Activated CD4-positive, alpha-beta memory T cell treated with anti-CD3 and anti-CD28 coated beads, Interleukin-2, amount 10 ng/mL, durations not matched to agents 7 days and 5 days (primary cell): ENCODE measurements around the gene AMD1. TPM values are rescaled to one million over a fixed set of nuclear protein-coding genes. Genes with fewer than 3 reads are reported as not detected.
A peak's percentile ranks its signal among the peaks of the same experiment; 100 is the strongest.
"Not testable (repeated sequence)": the region's sequence is repeated elsewhere in the genome, so short reads cannot be mapped to it uniquely, and the experiment has no call there.

ENCODE experiments used
- CTCF ChIA-PET: fragments of 350-600 bp; sonication (Branson Sonifier 250); formaldehyde crosslinking; loops from one replicate; lab custom pipeline; 2021; ENCODE audit warnings: antibody characterized with exemption, inconsistent platforms; lab: Charles Lee
- POLR2A ChIA-PET: fragments of 350-600 bp; sonication (Branson Sonifier 250); formaldehyde crosslinking; loops from one replicate; lab custom pipeline; 2021; ENCODE audit warnings: antibody characterized with exemption; lab: Charles Lee
- DNase-seq: peaks from one replicate; pipeline ENCODE4 v3.0.0-alpha.2; 2020
- H3K27ac Mint-ChIP-seq: one replicate; pipeline ENCODE4 v1.8.0; 2021; ENCODE audit warnings: mild to moderate bottlenecking, mixed read lengths
- H3K27me3 Mint-ChIP-seq: one replicate; pipeline ENCODE4 v1.8.0; 2021; ENCODE audit warnings: mixed read lengths
- H3K36me3 Mint-ChIP-seq: one replicate; pipeline ENCODE4 v1.8.0; 2021; ENCODE audit warnings: low read depth, mixed read lengths
- H3K4me1 Mint-ChIP-seq: one replicate; pipeline ENCODE4 v1.8.0; 2021; ENCODE audit warnings: mixed read lengths
- H3K4me3 Mint-ChIP-seq: one replicate; pipeline ENCODE4 v1.8.0; 2021; ENCODE audit warnings: mild to moderate bottlenecking, mixed read lengths
- H3K9me3 Mint-ChIP-seq: one replicate; pipeline ENCODE4 v1.8.0; 2021; ENCODE audit warnings: mixed read lengths
- total RNA-seq, 2 experiments: library from RNA; stranded (reverse); gene quantifications; one replicate each; pipeline ENCODE4 v1.2.3, GENCODE V29; 2021

Gene AMD1
- 10 to 100 TPM; 71.0 to 73.2 TPM for total RNA-seq

GRCh38 chr6:110873981-110874879 is at the start of gene AMD1:
Gene AMD1 (plus strand): TSS chr6:110874785. CDS start chr6:110875106, 321 bp downstream.
- Mint-ChIP-seq H3K9me3 (no peaks in the 10 kb centered on the region), H3K4me3 (peak within 1 kb of the TSS; percentile 90), H3K27me3 (no peaks in the 10 kb centered on the region), H3K36me3 (peaks cover 18% of the 10 kb centered on the region), H3K27ac (peak within 1 kb of the TSS; percentile 95), H3K4me1 (peaks cover 27% of the 10 kb centered on the region)
- ChIA-PET CTCF (interaction anchor here (0.8 to 5.1 kb wide), 14 partner anchors 8 to 347 kb away, joined by 3 to 40 read pairs (median 4); partner anchors contain the start of genes CDK19 and GTF3C6), POLR2A (interaction anchor here (0.7 to 11.2 kb wide), 49 partner anchors 8 to 1779 kb away, joined by 3 to 813 read pairs (median 5); partner anchors contain the start of genes CDC40, CDK19, CEP57L1 and GTF3C6)
- peak; percentile 94 for DNase-seq

GRCh38 chr6:110826236-110827129 is 48.1 kb upstream of the AMD1 start:
- POLR2A ChIA-PET, result interaction anchor here (2.7 to 3.4 kb wide), 3 partner anchors 11 to 52 kb away, joined by 7 to 15 read pairs (median 10); partner anchors contain the start of genes AMD1 and CDK19
- no peak for DNase-seq
- Mint-ChIP-seq H3K4me1 (peaks cover 6% of the 10 kb centered on the region), H3K9me3 (no peaks in the 10 kb centered on the region), H3K36me3 (no peaks in the 10 kb centered on the region), H3K27ac (no peak overlapping the region), H3K27me3 (peaks cover 3% of the 10 kb centered on the region), H3K4me3 (no peak overlapping the region)
- CTCF ChIA-PET, result interaction anchor here (0.9 to 1.0 kb wide), 2 partner anchors 47 to 132 kb away, joined by 4 to 5 read pairs; partner anchors contain the start of gene GTF3C6

GRCh38 chr6:110828396-110828795 is 46.2 kb upstream of the AMD1 start:
- no peak for DNase-seq
- H3K4me1 Mint-ChIP-seq, result no peaks in the 10 kb centered on the region
- H3K27ac Mint-ChIP-seq, result no peak overlapping the region
- H3K4me3 Mint-ChIP-seq, result no peak overlapping the region
- H3K36me3 Mint-ChIP-seq, result no peaks in the 10 kb centered on the region
- ChIA-PET CTCF (interaction anchor here (1.0 to 1.5 kb wide), 3 partner anchors 10 to 45 kb away, joined by 3 to 4 read pairs (median 3); no protein-coding TSS in a partner anchor), POLR2A (interaction anchor here (2.7 to 3.4 kb wide), 3 partner anchors 13 to 50 kb away, joined by 7 to 15 read pairs (median 10); partner anchors contain the start of genes AMD1 and CDK19)
- H3K9me3 Mint-ChIP-seq, result no peaks in the 10 kb centered on the region
- peaks cover 3% of the 10 kb centered on the region for H3K27me3 Mint-ChIP-seq

GRCh38 chr6:110831405-110831804 is 43.2 kb upstream of the AMD1 start:
- ChIA-PET POLR2A (interaction anchor here (1.5 kb wide), 1 partner anchor 16 kb away, joined by 4 read pairs; the partner anchor contains the start of gene CDK19), CTCF (no interaction called here)
- Mint-ChIP-seq H3K4me3 (no peak overlapping the region), H3K27me3 (no peaks in the 10 kb centered on the region), H3K36me3 (no peaks in the 10 kb centered on the region), H3K4me1 (no peaks in the 10 kb centered on the region), H3K9me3 (no peaks in the 10 kb centered on the region), H3K27ac (no peak overlapping the region)
- no peak for DNase-seq

DNA sequence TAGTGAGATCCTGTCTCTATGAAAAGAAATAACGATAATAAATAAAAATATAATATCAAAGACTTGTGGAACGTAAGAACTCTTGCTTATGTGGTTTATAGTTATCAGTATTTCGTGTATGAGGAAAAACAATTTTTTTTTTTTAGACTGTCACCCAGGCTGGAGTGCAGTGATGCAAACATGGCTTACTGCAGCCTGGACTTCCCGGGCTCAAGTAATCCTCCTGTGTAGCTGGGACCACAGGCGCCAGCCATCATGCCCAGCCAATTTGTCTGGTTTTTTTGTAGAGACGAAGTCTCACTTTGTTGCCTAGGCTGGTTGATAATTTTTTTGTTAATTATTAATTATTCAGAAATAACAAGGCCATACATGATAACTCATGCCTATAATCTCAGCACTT is 40.8 kb upstream of the AMD1 start:
- no peak overlapping the region for H3K27ac Mint-ChIP-seq
- no peaks in the 10 kb centered on the region for H3K4me1 Mint-ChIP-seq
- H3K36me3 Mint-ChIP-seq, result no peaks in the 10 kb centered on the region
- POLR2A ChIA-PET, result no interaction called here
- no peaks in the 10 kb centered on the region for H3K9me3 Mint-ChIP-seq
- no peak overlapping the region for H3K4me3 Mint-ChIP-seq
- CTCF ChIA-PET, result no interaction called here
- no peak for DNase-seq
- H3K27me3 Mint-ChIP-seq, result no peaks in the 10 kb centered on the region

GRCh38 chr6:110835751-110836150 is 38.8 kb upstream of the AMD1 start:
- H3K36me3 Mint-ChIP-seq, H3K27ac Mint-ChIP-seq, H3K4me1 Mint-ChIP-seq, H3K9me3 Mint-ChIP-seq, H3K27me3 Mint-ChIP-seq, DNase-seq, POLR2A ChIA-PET, CTCF ChIA-PET, H3K4me3 Mint-ChIP-seq: not testable (repeated sequence)

DNA sequence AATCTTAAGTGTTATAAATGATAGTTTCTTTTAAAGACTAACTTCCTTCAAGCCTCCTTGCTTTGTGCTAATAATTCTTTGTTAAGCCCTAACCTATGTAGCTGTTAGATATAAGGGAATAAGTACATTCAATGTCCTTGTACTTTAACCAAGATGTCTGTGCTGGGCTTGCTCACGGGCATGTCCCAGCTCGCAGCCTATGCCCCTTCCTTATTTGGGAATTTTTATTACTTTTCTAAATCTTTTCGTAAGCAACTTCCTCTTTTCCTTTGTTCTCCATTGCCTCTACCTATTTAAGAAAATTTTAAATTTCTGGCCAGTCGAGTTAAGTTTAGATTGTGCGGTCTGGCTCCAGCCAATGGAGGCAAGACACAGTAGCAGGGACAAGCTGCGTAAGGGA is 33.3 kb upstream of the AMD1 start:
- POLR2A ChIA-PET, result no interaction called here
- Mint-ChIP-seq H3K36me3 (no peaks in the 10 kb centered on the region), H3K27ac (no peak overlapping the region), H3K9me3 (no peaks in the 10 kb centered on the region), H3K4me1 (no peaks in the 10 kb centered on the region), H3K27me3 (no peaks in the 10 kb centered on the region), H3K4me3 (no peak overlapping the region)
- CTCF ChIA-PET, result no interaction called here
- DNase-seq, result no peak

- CTCF ChIA-PET, result no interaction called here
- Mint-ChIP-seq H3K36me3 (no peaks in the 10 kb centered on the region), H3K27me3 (peaks cover 2% of the 10 kb centered on the region), H3K4me3 (no peak overlapping the region), H3K9me3 (no peaks in the 10 kb centered on the region), H3K4me1 (no peaks in the 10 kb centered on the region), H3K27ac (no peak overlapping the region)
- DNase-seq, result no peak
- POLR2A ChIA-PET, result no interaction called here
Observed at GRCh38 chr6:110849781-110850180, 24.8 kb upstream of the AMD1 start.

DNA sequence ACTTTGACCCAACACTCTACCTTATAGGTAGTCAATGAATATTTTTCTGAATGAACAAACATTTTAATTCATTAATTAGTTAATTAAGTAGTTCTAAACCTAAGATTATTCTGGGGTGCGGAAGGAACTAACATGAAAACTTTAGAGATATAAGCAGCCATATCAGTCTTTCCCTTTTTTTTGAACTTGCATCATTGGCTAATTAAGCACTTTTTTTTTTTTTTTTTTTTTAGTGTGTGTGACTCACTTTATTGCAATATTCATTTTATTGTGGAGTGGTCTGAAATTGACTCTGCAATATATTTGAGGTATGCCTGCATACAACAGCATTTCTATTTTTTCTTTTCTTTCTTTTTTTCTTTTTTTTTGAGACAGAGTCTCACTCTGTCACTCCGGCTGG is 21.8 kb upstream of the AMD1 start:
- Mint-ChIP-seq H3K4me3 (no peak overlapping the region), H3K36me3 (no peaks in the 10 kb centered on the region), H3K4me1 (no peaks in the 10 kb centered on the region), H3K27ac (no peak overlapping the region), H3K9me3 (no peaks in the 10 kb centered on the region), H3K27me3 (peaks cover 2% of the 10 kb centered on the region)
- POLR2A ChIA-PET, result interaction anchor here (0.8 to 1.1 kb wide), 2 partner anchors 20 to 22 kb away, joined by 3 to 4 read pairs; no protein-coding TSS in a partner anchor
- no peak for DNase-seq
- CTCF ChIA-PET, result no interaction called here

DNA sequence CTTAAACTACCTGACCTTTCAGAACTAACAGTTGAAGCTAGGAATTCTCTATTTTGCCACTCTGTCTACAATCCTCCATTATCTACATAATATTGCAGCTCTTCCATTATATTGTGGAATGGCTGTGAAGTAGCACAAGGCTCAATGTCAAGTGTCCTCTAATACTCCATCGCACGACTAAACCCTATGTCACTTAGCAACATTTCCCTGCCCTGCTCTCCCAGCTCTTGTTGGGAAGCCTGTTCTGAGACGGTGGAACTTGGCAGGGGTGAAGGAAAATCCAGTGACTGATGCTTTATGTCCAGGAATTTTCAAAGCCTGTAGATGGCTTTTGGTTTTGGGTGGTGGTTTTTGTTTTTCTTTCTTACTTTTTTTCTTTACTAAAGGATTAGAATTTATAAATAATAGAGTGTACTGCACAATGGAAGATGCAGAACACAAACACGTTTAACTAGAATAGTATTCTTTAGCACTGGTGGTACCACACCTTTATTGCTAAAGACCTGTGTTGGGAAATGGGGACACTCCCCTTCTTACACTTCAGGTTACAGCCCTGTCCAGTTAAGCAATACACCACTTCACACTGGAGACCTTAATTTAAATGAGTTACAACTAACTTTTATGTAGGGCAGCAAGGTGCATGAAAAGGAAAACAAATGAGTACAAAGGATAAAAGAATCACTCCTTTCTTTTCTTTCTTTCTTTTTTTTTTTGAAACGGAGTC is 20.7 kb upstream of the AMD1 start:
- Mint-ChIP-seq H3K36me3 (no peaks in the 10 kb centered on the region), H3K9me3 (no peaks in the 10 kb centered on the region), H3K27me3 (peaks cover 2% of the 10 kb centered on the region), H3K4me3 (no peak overlapping the region), H3K4me1 (no peaks in the 10 kb centered on the region), H3K27ac (no peak overlapping the region)
- no peak for DNase-seq
- ChIA-PET CTCF (no interaction called here), POLR2A (interaction anchor here (1.1 kb wide), 1 partner anchor 19 kb away, joined by 4 read pairs; no protein-coding TSS in a partner anchor)

GRCh38 chr6:110856296-110856695 is 18.3 kb upstream of the AMD1 start:
- H3K27ac Mint-ChIP-seq, result no peak overlapping the region
- H3K27me3 Mint-ChIP-seq, result peaks cover 2% of the 10 kb centered on the region
- H3K4me3 Mint-ChIP-seq, result no peak overlapping the region
- ChIA-PET CTCF (no interaction called here), POLR2A (interaction anchor here (1.0 to 3.0 kb wide), 2 partner anchors 18 to 41 kb away, joined by 3 to 15 read pairs; partner anchors contain the start of genes AMD1 and CDK19)
- H3K36me3 Mint-ChIP-seq, result peaks cover 3% of the 10 kb centered on the region
- no peaks in the 10 kb centered on the region for H3K9me3 Mint-ChIP-seq
- peaks cover 12% of the 10 kb centered on the region for H3K4me1 Mint-ChIP-seq
- DNase-seq, result no peak

DNA sequence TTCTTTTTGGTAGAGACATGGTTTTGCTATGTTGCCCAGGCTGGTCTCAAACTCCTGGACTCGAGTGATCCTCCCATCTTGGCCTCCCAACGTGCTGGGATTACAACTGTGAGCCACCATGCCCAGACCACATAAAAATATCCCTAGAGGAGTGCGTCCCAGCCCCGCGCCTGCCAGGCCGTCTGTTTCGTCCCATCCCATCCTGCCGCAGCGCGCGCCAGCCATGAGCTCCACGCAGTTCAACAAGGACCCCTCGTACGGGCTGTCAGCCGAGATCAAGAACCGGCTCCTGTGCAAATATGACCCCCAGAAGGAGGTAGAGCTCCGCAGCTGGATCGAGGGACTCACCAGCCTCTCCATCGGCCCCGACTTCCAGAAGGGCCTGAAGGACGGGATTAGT is 16.6 kb upstream of the AMD1 start:
- Mint-ChIP-seq H3K27ac (no peak overlapping the region), H3K9me3 (no peaks in the 10 kb centered on the region), H3K27me3 (peaks cover 2% of the 10 kb centered on the region), H3K4me1 (peaks cover 12% of the 10 kb centered on the region), H3K36me3 (peaks cover 3% of the 10 kb centered on the region), H3K4me3 (no peak overlapping the region)
- DNase-seq, result no peak
- ChIA-PET POLR2A (interaction anchor here (1.0 to 3.0 kb wide), 2 partner anchors 16 to 101 kb away, joined by 3 to 15 read pairs; partner anchors contain the start of genes AMD1 and GTF3C6), CTCF (interaction anchor here (1.1 kb wide), 1 partner anchor 176 kb away, joined by 3 read pairs; no protein-coding TSS in a partner anchor)
